ENCODE results near the gene CDK17.

The CDK17 gene

DNA sequence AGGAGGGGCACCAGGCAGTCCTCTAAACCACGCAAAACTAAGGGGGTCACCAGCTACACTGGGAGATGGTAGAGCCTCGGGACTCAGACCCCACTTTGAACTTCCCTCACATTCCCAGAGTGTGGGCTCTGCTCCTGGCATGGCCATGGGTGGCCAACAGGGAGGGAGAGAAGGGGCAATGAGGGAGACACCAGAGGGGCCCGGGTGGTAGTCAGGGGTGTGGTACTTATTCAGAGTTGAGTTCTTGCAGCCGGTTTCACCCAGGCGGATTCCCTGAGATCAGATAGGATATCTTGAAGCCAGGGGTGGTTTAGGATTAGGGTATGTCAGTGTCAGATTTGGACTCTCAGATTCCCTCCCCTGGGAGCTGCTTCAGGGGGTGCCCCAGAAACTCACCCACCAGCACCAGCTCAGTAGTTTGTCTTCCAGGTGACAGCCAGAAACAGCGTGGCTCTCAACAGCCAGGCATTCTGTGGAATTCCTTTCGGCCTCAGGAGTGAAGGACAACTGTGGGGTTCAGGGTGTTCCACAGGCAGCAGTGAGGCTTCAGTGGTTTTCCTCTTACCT is 150.0 kb downstream of the CDK17 start:
- Histone ChIP-seq H3K36me3 (ENCODE audit: control insufficient read depth in 1 of 2, insufficient read depth in 2 of 2, low read depth in 1 of 2, low read length in 2 of 2) (peaks cover 45 to 63% of the 10 kb centered on the region in 2 experiments), H4K8ac (ENCODE audit: low read length) (no peak overlapping the region), H3K23ac (ENCODE audit: low read length in 2 of 2) (no peak overlapping the region), H3K18ac (ENCODE audit: low read depth in 1 of 2, low read length in 2 of 2) (peak overlapping the region in 1 of 2 experiments; percentile 34), H2AFZ (ENCODE audit: low read depth, low read length) (no peak overlapping the region), H3K79me1 (replicated peaks; ENCODE audit: low read length, poor library complexity, severe bottlenecking) (peaks cover 34% of the 10 kb centered on the region), H3K14ac (ENCODE audit: low read length in 2 of 2) (no peak overlapping the region), H2BK5ac (ENCODE audit: low read depth, low read length, poor library complexity, severe bottlenecking) (no peak overlapping the region), H3K9me3 (ENCODE audit: control insufficient read depth, low read length) (no peaks in the 10 kb centered on the region), H2AK5ac (ENCODE audit: low read length, severe bottlenecking) (no peak overlapping the region), H2BK15ac (ENCODE audit: low read depth, poor library complexity, severe bottlenecking) (no peak overlapping the region), H3K4me3 (ENCODE audit: insufficient read depth in 1 of 2, low read depth in 1 of 2, low read length in 2 of 2) (no peak overlapping the region), H3K27ac (ENCODE audit: low read length, poor library complexity, severe bottlenecking) (no peak overlapping the region), H2BK12ac (ENCODE audit: low read length in 2 of 2) (no peak overlapping the region), H3K27me3 (ENCODE audit: control insufficient read depth in 1 of 2, insufficient read depth in 1 of 2, low read length in 2 of 2) (no peaks in the 10 kb centered on the region), H2BK120ac (ENCODE audit: low read depth, low read length) (no peak overlapping the region), H3K4me1 (ENCODE audit: control insufficient read depth, insufficient read depth, low read depth, low read length) (peaks cover 16% of the 10 kb centered on the region), H3K4ac (ENCODE audit: low read depth in 1 of 2, low read length in 2 of 2) (no peak overlapping the region), H4K91ac (ENCODE audit: low read length) (no peak overlapping the region), H3K9ac (ENCODE audit: low read length) (peak overlapping the region; percentile 74), H3K4me2 (ENCODE audit: low read length, poor library complexity, severe bottlenecking) (no peak overlapping the region)
- 94% methylated on average over 7 of the region's 7 CpGs for WGBS
- no peak for DNase-seq

DNA sequence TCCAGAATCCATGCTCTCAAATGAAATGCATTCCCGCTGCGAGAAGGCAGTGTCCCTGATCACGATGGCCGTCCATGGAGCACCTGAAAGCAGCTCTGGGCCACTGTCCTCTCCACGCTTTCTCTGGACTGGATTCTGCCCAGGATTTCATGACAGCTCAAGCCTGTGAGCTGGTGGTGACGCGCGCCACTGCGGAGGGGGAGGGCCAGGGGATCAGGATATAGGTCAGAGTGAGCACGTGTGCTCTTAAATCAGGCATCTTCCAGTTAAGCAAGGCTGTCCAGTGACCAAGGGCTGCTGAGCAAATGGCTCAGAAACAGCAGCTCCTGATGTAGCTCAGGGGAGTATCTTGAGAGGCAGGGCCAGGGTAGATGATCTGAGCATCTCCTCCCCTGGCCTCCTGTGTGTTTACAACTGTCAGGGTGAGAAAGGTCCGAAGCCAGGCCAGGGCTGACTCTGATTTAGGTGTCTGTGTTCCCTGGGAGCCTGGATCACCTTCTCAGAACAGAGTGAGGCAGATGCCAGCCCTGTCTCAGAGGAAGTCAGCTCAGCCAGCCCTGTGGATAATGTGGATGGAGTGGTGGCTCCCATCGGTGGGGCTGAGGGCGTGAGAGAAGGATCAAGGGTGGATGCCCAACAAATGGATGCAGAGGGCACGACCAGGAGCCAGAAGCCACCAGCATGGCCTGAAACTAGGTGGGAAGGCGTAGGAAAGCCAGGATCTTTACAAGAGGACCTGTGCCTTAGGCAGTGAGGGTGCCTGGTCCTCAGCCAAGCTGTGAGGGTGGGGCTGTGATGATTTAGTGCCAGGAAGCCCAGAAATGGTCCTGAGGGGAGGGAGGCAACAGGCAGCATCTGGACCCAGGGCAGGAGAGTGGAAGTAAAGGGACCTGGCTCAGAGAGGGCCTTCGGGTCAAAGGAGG is 150.8 kb downstream of the CDK17 start:
- no peak overlapping the region for H3K4ac ChIP-seq (ENCODE audit: low read depth in 1 of 2, low read length in 2 of 2)
- H4K91ac ChIP-seq (ENCODE audit: low read length): no peak overlapping the region
- peak overlapping the region in 1 of 2 experiments; percentile 8 for H3K14ac ChIP-seq (ENCODE audit: low read length in 2 of 2)
- H4K8ac ChIP-seq (ENCODE audit: low read length): no peak overlapping the region
- H3K23ac ChIP-seq (ENCODE audit: low read length in 2 of 2): no peak overlapping the region
- H3K4me1 ChIP-seq (ENCODE audit: control insufficient read depth, insufficient read depth, low read depth, low read length): peaks cover 11% of the 10 kb centered on the region
- no peak overlapping the region for H3K4me2 ChIP-seq (ENCODE audit: low read length, poor library complexity, severe bottlenecking)
- DNase-seq: peak; percentile 69
- no peak overlapping the region for H2BK120ac ChIP-seq (ENCODE audit: low read depth, low read length)
- H2BK12ac ChIP-seq (ENCODE audit: low read length in 2 of 2): peak overlapping the region in 1 of 2 experiments; percentile 12
- peak overlapping the region; percentile 16 to 34 for H3K18ac ChIP-seq (ENCODE audit: low read depth in 1 of 2, low read length in 2 of 2)
- 91% methylated on average over 16 of the region's 16 CpGs for WGBS
- H3K36me3 ChIP-seq (ENCODE audit: control insufficient read depth in 1 of 2, insufficient read depth in 2 of 2, low read depth in 1 of 2, low read length in 2 of 2): peaks cover 46 to 63% of the 10 kb centered on the region in 2 experiments
- H3K27me3 ChIP-seq (ENCODE audit: control insufficient read depth in 1 of 2, insufficient read depth in 1 of 2, low read length in 2 of 2): no peaks in the 10 kb centered on the region
- H3K9ac ChIP-seq (ENCODE audit: low read length): peak overlapping the region; percentile 74
- peaks cover 40% of the 10 kb centered on the region for H3K79me1 ChIP-seq (replicated peaks; ENCODE audit: low read length, poor library complexity, severe bottlenecking)
- H2BK15ac ChIP-seq (ENCODE audit: low read depth, poor library complexity, severe bottlenecking): no peak overlapping the region
- H2AK5ac ChIP-seq (ENCODE audit: low read length, severe bottlenecking): no peak overlapping the region
- no peak overlapping the region for H2AFZ ChIP-seq (ENCODE audit: low read depth, low read length)
- no peaks in the 10 kb centered on the region for H3K9me3 ChIP-seq (ENCODE audit: control insufficient read depth, low read length)
- no peak overlapping the region for H2BK5ac ChIP-seq (ENCODE audit: low read depth, low read length, poor library complexity, severe bottlenecking)
- H3K4me3 ChIP-seq (ENCODE audit: insufficient read depth in 1 of 2, low read depth in 1 of 2, low read length in 2 of 2): no peak overlapping the region
- no peak overlapping the region for H3K27ac ChIP-seq (ENCODE audit: low read length, poor library complexity, severe bottlenecking)

DNA sequence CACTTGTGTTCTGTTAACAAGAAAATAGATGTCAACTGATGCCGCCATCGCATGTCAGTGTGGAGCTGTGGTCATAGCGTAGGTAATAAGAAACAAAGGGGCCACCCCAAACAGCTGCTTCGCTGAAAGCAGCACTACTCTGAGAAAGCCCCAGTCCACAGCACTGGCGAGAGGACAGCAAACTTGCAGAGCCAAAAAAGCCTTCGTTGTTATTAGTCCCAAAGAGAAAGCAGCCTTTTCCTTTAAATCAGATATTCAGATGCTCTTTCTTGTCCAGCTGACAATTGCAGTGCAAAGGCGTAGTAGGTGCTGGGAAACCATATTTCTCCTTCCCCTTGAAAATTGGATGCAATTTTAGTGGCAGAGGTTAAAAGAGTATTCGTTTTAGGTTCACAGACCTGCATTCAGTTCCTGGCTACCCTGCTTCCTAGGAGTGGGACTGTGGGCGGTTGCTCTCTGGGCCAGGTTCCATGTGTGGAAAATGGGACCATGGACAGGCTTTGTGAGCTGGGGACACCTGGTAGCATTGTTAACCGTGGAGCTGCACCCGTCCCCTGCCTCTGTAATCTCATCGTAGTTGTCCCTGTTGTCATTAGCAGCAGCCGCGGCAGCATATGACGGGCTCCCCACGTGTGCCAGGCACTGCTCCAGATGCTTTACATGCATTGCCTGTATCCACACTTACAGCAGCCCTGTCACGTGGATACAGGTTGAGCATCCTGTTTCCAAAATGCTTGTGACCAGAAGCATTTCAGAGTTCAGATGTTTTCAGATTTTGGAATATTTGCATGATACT is 151.9 kb downstream of the CDK17 start:
- no peak overlapping the region for H2BK15ac ChIP-seq (ENCODE audit: low read depth, poor library complexity, severe bottlenecking)
- H3K23ac ChIP-seq (ENCODE audit: low read length in 2 of 2): no peak overlapping the region
- H2BK5ac ChIP-seq (ENCODE audit: low read depth, low read length, poor library complexity, severe bottlenecking): no peak overlapping the region
- peaks cover 46 to 59% of the 10 kb centered on the region in 2 experiments for H3K36me3 ChIP-seq (ENCODE audit: control insufficient read depth in 1 of 2, insufficient read depth in 2 of 2, low read depth in 1 of 2, low read length in 2 of 2)
- no peak overlapping the region for H2AFZ ChIP-seq (ENCODE audit: low read depth, low read length)
- no peak for DNase-seq
- H3K27ac ChIP-seq (ENCODE audit: low read length, poor library complexity, severe bottlenecking): no peak overlapping the region
- H3K79me1 ChIP-seq (replicated peaks; ENCODE audit: low read length, poor library complexity, severe bottlenecking): peaks cover 39% of the 10 kb centered on the region
- H4K91ac ChIP-seq (ENCODE audit: low read length): no peak overlapping the region
- H3K27me3 ChIP-seq (ENCODE audit: control insufficient read depth in 1 of 2, insufficient read depth in 1 of 2, low read length in 2 of 2): no peaks in the 10 kb centered on the region
- H2AK5ac ChIP-seq (ENCODE audit: low read length, severe bottlenecking): no peak overlapping the region
- H3K4me1 ChIP-seq (ENCODE audit: control insufficient read depth, insufficient read depth, low read depth, low read length): peaks cover 10% of the 10 kb centered on the region
- H3K4me3 ChIP-seq (ENCODE audit: insufficient read depth in 1 of 2, low read depth in 1 of 2, low read length in 2 of 2): no peak overlapping the region
- no peak overlapping the region for H2BK120ac ChIP-seq (ENCODE audit: low read depth, low read length)
- no peak overlapping the region for H2BK12ac ChIP-seq (ENCODE audit: low read length in 2 of 2)
- no peak overlapping the region for H3K18ac ChIP-seq (ENCODE audit: low read depth in 1 of 2, low read length in 2 of 2)
- 98% methylated on average over 17 of the region's 17 CpGs for WGBS
- H3K9me3 ChIP-seq (ENCODE audit: control insufficient read depth, low read length): no peaks in the 10 kb centered on the region
- no peak overlapping the region for H3K4me2 ChIP-seq (ENCODE audit: low read length, poor library complexity, severe bottlenecking)
- H3K14ac ChIP-seq (ENCODE audit: low read length in 2 of 2): no peak overlapping the region
- peak overlapping the region in 1 of 2 experiments; percentile 46 for H3K4ac ChIP-seq (ENCODE audit: low read depth in 1 of 2, low read length in 2 of 2)
- peak overlapping the region; percentile 37 for H3K9ac ChIP-seq (ENCODE audit: low read length)
- peak overlapping the region; percentile 12 for H4K8ac ChIP-seq (ENCODE audit: low read length)

DNA sequence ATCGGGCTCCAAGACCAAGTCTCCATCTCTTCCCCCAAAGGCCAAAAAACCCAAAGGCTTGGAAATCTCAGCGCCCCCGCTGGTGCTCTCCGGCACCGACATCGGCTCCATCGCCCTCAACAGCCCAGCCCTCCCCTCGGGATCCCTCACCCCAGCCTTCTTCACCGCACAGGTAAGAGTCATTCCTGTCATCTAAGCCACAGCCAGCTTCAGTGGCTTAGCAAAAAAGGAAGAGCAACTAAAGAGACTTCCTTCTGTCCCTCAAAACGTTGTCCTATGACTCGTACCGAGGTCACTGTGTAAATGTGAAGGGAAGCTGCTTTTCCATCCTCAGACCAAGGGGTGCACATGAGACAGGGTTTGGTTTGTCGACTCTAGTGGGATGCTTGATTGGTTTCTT is 152.7 kb downstream of the CDK17 start:
- WGBS: 84% methylated on average over 13 of the region's 13 CpGs
- no peak overlapping the region for H2AFZ ChIP-seq (ENCODE audit: low read depth, low read length)

More for the DNA sequence above, 152.7 kb downstream of the CDK17 start:
- peaks cover 10% of the 10 kb centered on the region for H3K4me1 ChIP-seq (ENCODE audit: control insufficient read depth, insufficient read depth, low read depth, low read length)
- no peak overlapping the region for H2BK12ac ChIP-seq (ENCODE audit: low read length in 2 of 2)
- H3K23ac ChIP-seq (ENCODE audit: low read length in 2 of 2): no peak overlapping the region
- no peak overlapping the region for H2BK120ac ChIP-seq (ENCODE audit: low read depth, low read length)
- H3K18ac ChIP-seq (ENCODE audit: low read depth in 1 of 2, low read length in 2 of 2): no peak overlapping the region
- no peak overlapping the region for H3K4me2 ChIP-seq (ENCODE audit: low read length, poor library complexity, severe bottlenecking)
- no peak overlapping the region for H4K91ac ChIP-seq (ENCODE audit: low read length)
- H3K9me3 ChIP-seq (ENCODE audit: control insufficient read depth, low read length): no peaks in the 10 kb centered on the region
- no peak overlapping the region for H2BK5ac ChIP-seq (ENCODE audit: low read depth, low read length, poor library complexity, severe bottlenecking)
- H3K9ac ChIP-seq (ENCODE audit: low read length): no peak overlapping the region
- H3K4me3 ChIP-seq (ENCODE audit: insufficient read depth in 1 of 2, low read depth in 1 of 2, low read length in 2 of 2): no peak overlapping the region
- H3K27me3 ChIP-seq (ENCODE audit: control insufficient read depth in 1 of 2, insufficient read depth in 1 of 2, low read length in 2 of 2): no peaks in the 10 kb centered on the region
- peaks cover 48 to 55% of the 10 kb centered on the region in 2 experiments for H3K36me3 ChIP-seq (ENCODE audit: control insufficient read depth in 1 of 2, insufficient read depth in 2 of 2, low read depth in 1 of 2, low read length in 2 of 2)
- H3K4ac ChIP-seq (ENCODE audit: low read depth in 1 of 2, low read length in 2 of 2): no peak overlapping the region
- peak; percentile 51 for DNase-seq
- peaks cover 40% of the 10 kb centered on the region for H3K79me1 ChIP-seq (replicated peaks; ENCODE audit: low read length, poor library complexity, severe bottlenecking)
- H2AK5ac ChIP-seq (ENCODE audit: low read length, severe bottlenecking): no peak overlapping the region
- no peak overlapping the region for H3K14ac ChIP-seq (ENCODE audit: low read length in 2 of 2)
- H3K27ac ChIP-seq (ENCODE audit: low read length, poor library complexity, severe bottlenecking): no peak overlapping the region
- H4K8ac ChIP-seq (ENCODE audit: low read length): no peak overlapping the region
- H2BK15ac ChIP-seq (ENCODE audit: low read depth, poor library complexity, severe bottlenecking): no peak overlapping the region
